Astrocyte of the spinal cord (primary cell): ENCODE data around the gene SLC26A6.

Source experiments
- DNase-seq: peaks from one replicate; pipeline ENCODE4 v3.0.0; 2011; ENCODE audit warnings: low read depth, low spot score
- H3K4me3 ChIP-seq: 2 replicates; pipeline ENCODE4 v1.5.1; 2011; ENCODE audit warnings: low read depth, mild to moderate bottlenecking, low read length, moderate library complexity
- in situ Hi-C: cut with HindIII; loops from 2 replicates; pipeline ENCODE4 v1.10.0; 2017; ENCODE audit warnings: low sequenced_read_pairs
- TF ChIP-seq, protein P1 (sequence below): IDR thresholded peaks from 2 replicates; pipeline ENCODE4 v1.5.1; 2012; ENCODE audit warnings: low read depth, mild to moderate bottlenecking, low read length, inconsistent platforms

Gene SLC26A6

DNA sequence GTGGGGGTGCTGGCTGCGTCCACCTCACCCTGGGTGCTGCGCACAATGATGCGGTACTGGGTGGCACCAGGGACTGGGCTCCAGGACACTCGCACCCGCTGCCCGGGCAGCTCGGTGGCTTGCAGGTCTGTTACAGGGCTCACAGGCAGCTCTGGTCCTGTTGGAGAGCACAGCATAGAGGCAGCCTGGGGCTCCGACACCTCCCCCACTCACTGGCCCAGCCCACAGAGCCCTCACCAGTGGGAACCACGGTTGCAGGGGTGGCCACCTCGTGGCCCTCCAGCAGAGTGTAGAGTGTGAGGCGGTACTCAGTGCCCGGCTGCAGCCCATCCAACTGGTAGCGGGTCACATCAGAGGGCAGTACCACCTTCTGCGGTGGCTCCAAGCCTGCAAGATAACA lies 43.8 kb downstream of the SLC26A6 start:
- DNase-seq: no peak
- no peak overlapping the region for H3K4me3 ChIP-seq
- TF ChIP-seq, protein P1, sequence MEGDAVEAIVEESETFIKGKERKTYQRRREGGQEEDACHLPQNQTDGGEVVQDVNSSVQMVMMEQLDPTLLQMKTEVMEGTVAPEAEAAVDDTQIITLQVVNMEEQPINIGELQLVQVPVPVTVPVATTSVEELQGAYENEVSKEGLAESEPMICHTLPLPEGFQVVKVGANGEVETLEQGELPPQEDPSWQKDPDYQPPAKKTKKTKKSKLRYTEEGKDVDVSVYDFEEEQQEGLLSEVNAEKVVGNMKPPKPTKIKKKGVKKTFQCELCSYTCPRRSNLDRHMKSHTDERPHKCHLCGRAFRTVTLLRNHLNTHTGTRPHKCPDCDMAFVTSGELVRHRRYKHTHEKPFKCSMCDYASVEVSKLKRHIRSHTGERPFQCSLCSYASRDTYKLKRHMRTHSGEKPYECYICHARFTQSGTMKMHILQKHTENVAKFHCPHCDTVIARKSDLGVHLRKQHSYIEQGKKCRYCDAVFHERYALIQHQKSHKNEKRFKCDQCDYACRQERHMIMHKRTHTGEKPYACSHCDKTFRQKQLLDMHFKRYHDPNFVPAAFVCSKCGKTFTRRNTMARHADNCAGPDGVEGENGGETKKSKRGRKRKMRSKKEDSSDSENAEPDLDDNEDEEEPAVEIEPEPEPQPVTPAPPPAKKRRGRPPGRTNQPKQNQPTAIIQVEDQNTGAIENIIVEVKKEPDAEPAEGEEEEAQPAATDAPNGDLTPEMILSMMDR: no peak
- in situ Hi-C loops: no loop called here

DNA sequence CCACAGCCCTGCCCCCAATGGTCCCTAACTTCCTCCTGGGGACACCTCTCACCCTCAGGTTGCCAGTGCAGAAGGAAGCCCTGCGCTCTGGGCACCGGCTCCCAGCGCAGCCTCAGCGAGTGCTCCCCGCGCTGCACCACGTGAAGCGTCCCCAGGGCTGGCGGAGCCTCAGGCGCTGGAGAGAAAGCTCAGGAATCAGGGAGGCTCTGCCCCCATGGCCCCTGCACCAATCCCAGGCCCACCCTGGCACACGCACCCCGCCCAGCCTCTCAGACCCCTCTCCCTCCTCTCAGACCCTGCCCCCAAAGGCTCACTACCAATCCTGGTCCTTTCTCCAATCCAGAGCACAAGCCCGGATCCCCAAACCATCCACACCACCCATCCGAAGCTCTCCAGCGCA lies 47.0 kb downstream of the SLC26A6 start:
- in situ Hi-C loops: no loop called here
- H3K4me3 ChIP-seq: no peak overlapping the region
- TF ChIP-seq, protein P1: no peak
- DNase-seq: no peak

GRCh38 chr3:48587686-48588085 lies 47.6 kb downstream of the SLC26A6 start:
- in situ Hi-C loops: no loop called here
- DNase-seq: no peak
- TF ChIP-seq, protein P1: no peak
- no peak overlapping the region for H3K4me3 ChIP-seq

- H3K4me3 ChIP-seq: no peak overlapping the region
- TF ChIP-seq, protein P1: no peak
- no peak for DNase-seq
- in situ Hi-C loops: no loop called here
Measured at GRCh38 chr3:48585411-48585810, 49.9 kb downstream of the SLC26A6 start.

DNA sequence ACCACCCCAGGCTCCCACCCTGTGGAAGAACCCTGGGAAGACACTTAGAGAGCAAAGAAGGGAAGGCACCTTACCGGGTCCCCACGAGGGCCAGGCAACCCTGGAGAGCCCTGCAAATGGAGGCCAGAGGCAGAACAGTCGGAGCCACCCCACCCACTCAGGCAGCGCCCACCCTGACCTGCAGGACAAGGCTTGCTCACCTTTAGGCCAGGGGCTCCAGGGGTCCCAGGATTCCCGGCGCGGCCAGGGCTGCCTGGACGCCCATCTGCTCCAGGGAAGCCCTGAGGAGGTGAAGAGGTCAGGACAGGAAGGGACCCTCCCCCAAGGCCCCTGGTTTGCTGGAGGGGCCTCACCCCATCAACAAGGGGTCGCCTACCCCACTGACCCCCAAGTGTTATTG lies 50.4 kb downstream of the SLC26A6 start:
- no peak for DNase-seq
- in situ Hi-C loops: no loop called here

DNA sequence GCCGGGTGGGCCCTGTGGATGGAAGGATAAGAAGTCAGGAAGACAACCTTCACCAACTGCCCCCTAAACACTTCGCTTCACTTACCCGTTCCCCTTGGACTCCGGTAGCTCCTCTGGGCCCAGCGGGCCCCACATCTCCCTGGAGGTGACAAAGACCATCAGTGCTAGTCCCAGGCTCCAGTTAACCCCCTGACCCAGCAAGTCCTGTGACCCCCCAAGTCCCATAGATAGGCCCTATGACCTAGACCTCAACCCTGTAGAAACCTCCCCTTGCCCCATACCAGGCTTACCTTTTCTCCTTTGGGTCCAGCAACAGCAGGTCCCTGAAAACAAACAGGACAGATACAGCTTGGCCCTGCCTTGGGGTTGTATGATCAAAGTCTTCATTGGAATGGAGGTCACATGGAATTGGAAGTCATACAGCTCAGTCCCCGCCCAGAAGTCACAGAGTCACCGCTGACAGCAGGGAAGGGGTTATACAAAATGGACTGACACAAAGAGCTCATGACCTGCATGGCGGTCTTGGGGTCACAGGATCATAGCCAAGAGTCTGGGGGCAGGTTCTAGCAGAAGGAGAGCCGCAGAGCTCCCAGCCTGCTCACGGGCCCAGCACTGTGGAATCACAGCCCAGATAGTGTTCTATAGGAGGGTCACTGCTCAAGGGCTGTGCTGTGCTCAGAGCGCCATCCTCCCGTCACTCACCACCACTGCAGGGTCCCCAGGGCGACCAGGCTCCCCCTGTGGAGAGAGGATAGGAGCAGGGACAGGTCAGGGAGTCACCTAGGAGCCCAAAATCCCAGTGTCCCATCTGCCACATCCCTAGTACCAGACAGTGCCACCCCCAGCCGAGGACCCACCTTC lies 53.4 kb downstream of the SLC26A6 start:
- in situ Hi-C loops: no loop called here
- no peak for DNase-seq
- TF ChIP-seq, protein P1: no peak
- no peak overlapping the region for H3K4me3 ChIP-seq

More for the DNA sequence above, 50.4 kb downstream of the SLC26A6 start:
- H3K4me3 ChIP-seq: no peak overlapping the region
- TF ChIP-seq, protein P1: no peak
